ENCODE measurements around the gene MAGI1.

The MAGI1 gene

DNA sequence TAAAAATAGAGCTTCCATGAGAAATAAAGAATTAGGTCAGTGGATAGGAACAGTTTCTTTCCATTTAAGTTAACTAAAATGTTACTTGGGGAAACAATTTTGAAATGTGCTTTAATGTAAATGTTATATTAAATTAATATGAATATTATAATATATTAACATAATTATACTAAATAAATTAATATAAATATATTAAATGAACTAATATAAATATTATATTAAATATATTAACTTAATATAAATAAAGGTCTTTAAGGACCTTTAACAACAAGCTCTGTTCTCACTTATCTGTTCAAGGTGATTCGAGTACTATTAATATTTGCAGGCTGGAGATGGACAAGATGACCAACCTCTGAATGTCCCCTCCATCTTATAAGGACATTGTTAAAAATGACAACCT lies 100.6 kb downstream of the MAGI1 start:
- DNase-seq, result no peak

DNA sequence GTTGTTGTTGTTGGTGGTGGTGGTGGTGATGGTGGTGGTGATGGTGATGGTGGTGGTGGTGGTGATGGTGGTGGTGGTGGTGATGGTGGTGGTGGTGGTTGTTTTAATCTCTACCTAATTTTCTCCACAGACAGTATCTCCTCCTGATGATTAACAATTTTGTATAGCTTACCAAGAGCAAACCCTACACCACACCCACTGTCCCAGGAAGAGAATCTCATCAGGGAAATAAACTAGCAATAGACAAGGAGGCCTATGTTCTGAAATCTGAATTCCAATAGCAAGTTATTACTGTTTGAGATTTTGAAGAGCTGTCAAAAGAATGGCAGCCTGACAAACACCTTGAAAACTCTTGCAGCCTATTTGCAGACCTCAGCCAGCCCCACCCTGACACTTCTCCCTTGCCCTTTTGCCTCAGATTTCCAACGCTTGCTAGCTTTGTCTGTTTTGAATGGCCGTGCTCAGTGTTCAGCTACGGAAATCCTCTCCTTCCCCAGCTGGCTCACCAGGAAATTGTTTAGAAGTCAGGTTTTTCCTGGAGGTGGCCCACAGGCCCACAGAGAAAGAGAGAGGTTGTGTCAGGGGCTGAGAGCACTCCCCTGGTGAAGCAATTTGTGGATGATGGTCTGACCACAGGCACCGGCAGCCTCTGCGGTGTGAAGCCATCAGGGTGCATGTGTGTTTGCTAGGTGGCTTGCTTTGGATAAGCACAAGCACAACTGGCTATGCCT lies 101.6 kb downstream of the MAGI1 start:
- no peak for DNase-seq

DNA sequence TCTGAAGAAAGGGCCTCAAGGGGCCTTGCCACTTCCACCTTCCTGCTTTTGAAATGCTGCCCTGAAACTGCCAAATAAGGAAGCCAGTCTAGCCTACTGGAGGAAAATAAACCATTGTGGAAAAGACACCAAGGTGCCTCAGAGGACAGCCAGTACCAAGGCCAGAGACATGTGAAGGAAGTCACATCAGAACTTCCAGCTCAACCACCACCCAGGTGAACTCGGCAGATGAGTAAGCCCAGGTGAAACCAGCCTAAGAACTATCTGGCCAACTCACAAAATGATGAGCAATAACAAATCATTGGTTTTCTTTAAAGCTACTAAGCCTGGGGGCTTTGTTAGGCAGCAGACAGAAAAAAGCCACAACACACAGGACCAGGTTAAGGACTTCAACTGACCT lies 103.0 kb downstream of the MAGI1 start:
- DNase-seq, result no peak

DNA sequence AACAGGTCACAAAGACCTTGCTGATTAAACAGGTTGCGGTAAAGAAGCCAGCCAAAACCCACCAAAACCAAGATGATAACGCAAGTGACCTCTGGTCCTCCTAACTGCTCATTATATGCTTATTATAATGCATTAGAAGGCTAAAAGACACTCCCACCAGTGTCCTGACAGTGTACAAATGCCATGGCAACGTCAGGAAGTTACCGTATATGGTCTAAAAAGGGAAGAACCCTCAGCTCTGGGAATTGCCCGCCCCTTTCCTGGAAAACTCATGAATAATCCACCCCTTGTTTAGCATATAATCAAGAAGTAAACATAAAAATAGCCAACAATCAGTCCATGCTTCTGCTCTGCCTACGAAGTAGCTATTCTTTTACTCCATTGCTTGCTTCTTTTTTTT lies 108.1 kb downstream of the MAGI1 start:
- DNase-seq, result no peak

DNA sequence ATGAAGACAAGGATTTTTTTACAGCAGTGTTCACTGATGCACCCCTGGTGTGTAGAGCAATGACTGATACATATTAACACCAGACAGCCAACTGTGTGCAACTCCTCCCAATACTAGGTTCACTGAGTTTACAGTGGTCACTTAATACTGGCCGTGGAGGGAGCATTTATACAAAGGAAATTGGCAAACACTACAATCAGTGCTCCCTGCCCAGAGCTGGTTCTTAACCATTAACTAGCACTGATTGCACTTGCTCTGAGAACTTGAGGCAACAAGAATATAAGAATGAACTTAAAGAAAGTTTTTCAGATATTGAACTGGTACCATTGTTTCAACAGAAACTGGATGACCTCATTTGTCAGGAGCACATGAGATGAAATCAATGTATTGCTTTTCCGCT lies 110.6 kb downstream of the MAGI1 start:
- DNase-seq, result no peak

DNA sequence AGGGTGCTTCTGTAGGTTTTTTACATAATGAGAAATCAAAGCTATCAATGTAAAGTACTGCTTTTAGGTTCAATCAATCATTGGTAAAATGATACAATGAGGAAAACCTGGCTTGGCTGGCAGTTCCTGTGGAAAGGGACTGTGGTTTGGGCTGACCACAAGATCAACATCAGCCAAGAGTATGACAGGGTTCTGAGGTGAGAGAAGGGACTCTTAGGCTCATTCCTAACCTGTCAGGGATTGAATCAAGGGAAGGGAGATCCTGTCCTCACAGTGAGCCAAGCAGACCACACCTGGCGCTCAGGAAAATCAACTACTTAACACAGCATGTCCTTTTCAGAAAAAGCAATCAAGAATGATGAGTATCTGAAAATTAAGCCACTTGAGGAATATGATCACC lies 111.1 kb downstream of the MAGI1 start:
- DNase-seq, result no peak

DNA sequence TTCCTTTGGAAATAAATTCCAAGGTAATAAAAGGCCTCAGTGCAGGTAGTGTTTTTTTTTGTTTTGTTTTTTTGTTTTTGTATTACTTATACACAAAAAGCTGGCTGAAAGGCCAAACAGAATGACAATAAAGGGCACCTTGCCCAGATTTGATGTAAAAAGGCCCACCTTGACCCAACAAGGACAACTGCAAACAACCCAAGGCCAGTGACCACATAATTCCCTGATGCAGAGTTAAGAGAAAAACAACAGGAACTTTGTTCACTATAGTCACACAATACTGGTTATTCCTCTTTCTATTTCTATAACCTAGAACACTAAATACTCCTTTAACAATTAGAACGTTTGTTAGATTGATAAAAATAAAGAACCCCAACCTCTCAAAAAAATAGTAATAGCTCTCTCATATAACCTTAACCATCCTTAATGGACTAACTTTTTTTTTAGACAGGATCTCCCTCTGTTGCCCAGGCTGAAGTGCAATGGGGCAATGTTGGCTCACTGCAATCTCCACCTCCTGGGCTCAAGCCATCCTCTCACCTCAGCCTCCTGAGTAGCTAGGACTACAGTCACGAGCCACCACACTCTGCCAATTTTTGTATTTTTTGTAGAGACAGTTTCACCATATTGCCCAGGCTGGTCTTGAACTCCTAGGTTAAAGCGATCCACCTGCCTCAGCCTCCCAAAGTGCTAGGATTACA lies 113.3 kb downstream of the MAGI1 start:
- no peak for DNase-seq

DNA sequence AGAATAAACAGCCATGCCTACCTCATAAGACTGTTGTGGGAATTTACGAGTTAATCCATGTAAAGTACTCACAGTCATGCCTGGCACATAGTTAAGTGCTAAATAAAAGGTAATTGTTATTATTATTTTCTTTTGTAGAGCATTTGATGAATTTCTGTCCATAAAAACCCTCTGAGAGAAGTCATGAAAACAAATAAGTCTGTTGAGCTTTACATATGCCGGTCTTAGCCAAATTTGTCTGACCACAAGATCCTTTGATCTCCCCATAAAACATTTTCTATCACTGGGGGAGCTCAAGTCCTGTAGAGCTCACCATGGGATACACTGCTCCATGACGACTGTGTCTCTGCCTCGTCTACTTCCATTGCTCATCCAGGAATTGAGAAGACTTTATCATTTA lies 114.0 kb downstream of the MAGI1 start:
- peak; percentile 64 for DNase-seq

DNA sequence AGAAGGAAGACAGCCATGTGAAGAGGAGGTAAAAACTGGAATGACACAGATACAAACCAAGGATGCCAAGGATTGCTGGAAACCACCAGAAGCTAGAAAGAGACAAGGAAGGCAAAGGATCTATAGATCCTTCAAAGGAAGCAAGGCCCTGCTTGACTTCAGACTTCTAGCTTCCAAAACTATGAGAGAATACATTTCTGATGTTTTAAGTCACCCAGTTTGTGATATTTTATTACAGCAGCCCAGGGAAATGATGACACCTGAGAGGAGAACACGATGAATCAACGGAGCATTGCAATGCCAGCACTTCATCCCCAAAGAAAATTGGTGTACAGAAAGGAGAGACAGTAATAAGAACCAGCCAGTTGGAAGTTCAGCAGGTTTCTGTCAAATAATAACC lies 116.3 kb downstream of the MAGI1 start:
- DNase-seq, result no peak

DNA sequence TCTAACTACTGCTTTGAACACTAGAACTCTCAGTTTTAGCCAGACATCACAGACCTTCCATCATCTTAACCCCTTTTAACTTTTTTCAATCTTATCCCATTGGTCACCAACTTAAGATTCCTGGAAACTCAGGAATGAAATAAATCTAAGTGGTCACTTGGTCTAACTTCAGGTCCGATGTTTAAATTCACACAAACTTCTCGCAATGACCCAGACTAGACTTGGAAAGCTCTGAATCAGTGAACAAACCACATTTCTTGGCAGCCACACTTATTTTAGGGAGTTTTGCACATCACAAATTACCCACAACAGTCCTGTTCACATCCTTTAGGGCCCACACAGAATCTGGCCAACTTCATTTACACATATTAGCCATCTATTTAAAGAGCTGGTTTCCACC lies 118.9 kb downstream of the MAGI1 start:
- no peak for DNase-seq

DNA sequence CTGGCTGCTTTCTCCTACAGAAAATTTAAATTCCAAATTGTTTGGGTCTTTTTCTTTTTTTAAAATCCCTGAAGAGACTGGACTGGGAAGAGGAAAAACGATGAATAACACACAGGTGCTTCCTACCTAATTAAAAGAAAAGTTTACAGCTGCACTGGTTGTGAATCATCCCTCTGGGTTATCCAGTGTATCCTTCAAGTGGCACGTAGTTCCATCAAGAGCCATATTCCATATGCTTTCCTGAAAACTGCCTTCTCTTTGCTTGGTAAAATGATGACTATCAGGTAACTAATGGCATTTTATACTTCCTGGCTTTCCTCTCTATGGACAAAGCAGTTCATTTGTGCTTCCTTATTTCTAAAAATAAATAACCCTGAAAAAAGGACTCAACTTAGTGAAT lies 123.2 kb downstream of the MAGI1 start:
- no peak for DNase-seq

DNA sequence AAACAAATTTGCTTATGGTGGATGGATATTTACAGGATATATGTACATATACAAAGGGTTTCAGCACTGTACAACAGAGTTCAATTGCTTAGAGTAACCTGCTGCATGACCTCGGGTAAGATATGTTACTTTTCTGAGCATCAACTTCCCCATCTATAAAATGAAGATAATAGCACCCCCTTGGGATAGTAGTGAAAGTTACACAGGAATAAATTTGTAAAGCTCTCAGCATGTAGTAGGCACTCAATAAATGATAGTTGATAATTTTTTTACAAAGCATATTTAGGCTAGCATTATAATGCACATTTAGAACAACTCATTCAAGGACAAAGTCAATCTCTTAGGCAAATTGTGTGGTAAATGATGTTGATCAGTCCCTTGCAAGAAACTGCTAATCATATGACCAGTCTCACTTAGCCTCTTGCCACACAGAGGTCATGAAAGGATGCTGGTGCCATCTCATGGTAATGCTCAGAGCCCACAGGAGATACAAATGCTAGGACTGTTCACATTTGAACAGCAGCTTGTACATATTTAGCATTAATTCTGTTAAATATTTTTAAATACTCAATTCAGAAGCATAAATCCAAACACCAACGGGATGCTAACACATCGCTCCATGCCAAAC lies 123.9 kb downstream of the MAGI1 start:
- no peak for DNase-seq

DNA sequence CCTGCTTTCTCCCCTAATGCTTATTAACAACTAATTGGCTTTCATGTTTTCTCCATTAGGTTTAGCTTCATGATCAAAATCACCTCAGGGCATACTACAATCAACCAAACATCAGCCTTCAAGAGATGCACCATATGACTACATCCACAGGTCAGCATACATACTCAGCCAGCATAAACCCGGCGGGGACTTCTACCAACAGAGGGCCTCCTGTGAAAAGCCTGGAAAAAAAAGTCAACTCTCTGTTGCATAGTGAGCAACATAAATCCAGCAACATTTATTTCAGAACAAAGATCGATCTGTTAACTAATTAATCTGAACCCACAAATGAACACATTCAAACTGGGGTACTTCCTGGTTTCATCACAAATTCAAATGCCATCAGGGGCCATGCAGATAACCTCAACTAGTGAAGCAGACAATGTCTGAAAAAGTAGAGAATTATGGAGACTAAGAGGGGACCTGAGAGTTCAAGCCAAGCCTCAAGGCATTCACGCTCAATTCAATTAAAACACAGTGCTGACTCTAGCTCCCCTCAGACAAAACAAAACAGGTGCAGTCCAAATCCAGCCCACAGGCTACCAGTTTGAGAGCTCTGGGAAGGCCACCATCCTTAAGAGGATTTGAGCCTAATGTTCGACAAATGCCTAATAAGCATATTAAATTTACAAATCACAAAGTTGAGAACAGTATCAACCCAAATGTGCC lies 124.5 kb downstream of the MAGI1 start:
- DNase-seq, result no peak

DNA sequence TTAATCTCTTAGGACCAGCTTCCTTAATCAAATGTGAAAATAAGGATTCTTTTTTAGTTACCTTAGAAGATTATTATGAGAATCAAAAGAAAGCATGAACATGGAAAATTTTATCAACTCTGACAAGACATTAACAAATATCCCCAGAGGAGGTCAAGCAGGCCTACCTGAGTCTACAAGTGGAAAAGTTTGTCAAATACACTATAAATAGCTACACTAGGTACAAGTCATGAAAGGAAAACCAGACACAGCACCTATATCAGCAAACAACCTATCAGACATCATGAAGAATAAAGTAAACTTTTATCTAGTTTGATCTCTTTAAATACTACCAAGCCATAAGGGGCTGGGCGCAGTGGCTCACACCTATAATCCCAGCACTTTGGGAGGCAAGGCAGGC lies 126.1 kb downstream of the MAGI1 start:
- DNase-seq, result no peak

DNA sequence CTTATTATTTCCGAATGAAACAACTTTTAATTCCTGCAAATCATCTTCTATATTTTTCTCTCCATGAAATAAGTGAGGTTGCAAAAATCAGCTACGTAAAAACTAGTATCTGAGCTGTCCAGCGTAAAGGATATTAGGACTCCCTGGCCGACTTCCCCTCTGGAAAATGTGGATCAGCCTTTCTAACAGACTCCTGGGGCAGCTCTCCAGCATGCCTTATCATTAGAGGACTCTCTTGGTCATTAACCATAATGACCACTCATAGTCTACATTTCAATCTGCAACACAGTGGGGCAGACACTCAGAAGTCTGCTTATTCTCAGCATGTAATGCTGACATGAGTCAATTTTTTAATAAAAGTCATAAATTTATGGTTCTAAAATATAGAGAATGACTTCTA lies 130.1 kb downstream of the MAGI1 start:
- DNase-seq, result no peak

DNA sequence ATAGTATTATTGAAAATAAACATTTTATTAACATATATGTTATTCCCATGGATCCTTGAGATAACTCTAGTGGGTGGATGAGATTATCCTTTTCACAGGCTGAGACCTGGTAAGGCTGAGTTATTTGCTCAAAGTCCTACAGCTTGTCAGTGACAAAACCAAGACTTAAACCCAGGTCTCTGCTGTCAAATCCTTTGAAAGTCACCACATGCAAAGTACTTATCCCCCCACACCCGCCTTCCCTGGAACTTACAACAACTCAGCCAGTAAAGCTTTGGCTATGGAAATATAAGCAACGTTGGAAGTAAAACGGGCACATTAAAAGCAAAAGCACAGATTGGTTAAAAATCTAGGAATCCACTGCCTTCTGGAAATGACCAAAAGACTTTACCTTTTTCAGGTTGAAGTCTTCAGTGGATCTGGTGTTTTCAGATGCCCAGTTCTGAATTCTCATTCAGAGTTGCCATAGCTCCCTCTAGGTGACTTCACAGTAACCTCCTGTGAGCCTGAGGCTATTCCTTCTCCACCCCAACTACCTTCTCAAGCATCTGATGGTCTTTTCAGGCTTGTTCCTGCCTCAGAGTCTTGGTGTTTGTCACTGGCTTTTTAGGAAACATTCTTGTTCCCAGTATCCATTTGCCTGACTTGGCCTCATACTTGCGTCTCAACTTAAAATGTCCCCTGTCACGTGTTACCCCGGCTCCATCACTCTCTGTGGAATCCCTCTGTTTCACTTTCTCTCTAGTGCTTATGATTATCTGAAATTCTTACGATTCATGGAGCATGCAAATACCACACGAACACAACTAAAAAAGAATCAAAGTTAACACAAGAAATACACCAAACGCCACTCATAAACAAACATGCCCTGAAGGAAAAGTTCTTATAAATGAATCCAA lies 131.2 kb downstream of the MAGI1 start:
- DNase-seq, result no peak

DNA sequence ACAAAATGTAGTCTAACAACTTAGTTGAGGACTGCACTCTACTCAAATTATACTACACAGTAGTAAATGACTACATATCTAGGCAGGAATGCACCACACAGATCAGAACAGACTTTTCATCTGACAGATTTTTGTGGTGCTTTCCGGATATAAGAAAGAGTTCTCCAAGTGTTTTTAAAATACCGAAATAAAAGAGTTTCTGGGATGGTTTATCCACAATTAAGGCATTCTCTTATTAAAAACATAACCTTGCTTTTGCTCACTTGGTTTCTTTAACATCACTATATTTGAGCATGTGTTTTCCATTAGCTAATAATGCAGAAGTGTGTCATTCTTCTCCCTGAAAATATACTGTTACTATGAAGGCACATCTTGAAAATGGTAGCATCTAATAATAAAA lies 132.9 kb downstream of the MAGI1 start:
- no peak for DNase-seq

DNA sequence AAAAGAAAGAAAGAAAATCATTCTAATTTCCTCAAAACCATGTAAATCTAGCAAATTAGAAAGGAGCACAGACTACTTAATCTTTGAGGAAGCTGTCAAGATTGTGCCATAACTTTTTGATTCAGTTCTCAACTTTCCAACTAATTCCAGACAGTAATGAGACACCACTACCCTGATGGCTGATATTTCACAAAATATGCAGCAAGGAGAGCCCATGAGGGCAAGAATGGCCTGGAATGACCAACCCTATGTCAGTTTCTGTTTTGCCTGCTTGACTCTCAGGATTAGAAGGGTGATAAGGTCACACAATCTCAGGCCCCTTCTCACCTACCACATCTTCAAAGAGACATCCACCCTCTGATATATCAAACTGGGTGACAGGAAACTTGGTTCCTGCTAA lies 134.7 kb downstream of the MAGI1 start:
- no peak for DNase-seq

DNA sequence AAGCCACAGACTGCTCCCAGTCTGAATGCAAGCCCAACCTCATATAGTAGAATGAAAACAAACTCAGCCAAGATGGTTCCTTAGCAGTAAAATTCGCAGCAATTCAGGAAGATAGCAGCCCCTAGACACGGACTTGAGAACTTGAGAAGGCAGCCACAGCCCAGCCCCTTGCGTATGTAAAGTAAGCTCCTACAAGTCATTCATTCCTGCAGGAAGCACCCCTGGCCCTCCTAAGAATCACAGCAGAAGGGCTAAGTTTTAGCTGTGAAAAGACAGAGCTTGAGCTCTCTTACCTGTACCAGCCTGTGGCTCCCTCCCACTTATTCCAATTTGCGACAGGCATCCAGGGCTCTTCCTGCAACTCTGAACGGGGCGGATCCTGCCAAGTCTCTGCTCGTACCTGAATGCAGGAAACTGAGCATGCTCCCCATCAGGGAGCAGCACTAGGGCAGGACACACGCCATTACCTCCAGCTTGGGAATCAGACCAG lies 136.4 kb downstream of the MAGI1 start:
- DNase-seq, result no peak

DNA sequence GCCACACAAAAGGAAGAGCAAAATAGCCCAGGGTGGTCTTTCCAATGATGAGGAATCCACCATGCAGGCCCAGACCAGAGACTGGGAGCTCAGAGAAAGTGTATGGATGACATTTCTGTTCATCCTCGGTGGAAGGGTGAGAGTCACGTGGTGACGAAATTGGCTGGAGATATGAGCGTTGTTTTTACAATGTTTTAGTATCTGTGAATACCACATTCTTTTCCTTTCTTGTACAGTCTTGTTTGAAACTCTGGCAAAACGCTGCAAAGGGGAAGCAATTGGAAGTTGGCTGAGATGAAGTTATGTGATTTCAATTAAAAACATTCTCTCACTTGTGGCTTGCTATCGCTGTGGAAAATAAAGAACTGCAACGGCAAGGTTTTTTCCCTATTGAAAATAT lies 137.5 kb downstream of the MAGI1 start:
- DNase-seq, result no peak

DNA sequence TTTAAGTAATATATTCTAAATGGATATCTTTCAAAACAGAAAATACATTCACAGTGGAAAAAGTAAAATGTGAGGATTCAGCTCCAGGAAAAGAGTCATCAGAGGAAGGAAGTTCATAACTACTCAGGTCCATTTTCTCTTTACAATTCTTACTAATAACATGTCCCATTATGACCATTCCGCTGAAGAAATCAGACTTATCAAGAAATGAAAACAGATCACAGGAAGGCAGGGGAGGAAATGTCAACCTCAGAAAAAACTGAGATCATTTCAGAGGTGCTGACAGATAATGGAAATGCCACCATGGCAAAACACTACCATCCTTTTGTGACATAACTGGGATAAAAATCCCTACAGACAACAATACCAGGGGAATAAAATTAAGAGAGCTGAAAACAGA lies 139.5 kb downstream of the MAGI1 start:
- DNase-seq, result no peak

DNA sequence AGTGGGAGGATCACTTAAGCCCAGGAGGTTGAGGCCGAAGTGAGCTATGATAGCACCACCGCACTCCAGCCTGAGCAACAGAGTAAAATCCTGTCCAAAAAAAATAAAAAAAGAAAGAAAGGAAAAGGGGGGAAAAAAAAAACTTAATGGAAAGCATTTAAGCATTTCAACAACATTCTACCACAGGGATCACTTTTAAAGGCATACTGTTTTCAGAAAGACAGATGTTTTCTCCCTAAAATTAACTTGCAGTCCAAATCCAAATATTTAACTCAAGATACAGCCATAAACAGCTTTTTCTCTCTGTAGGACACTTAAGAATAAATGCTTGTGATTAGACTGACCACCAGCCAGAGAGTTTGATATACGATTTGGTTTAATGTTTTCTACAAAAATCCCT lies 141.0 kb downstream of the MAGI1 start:
- no peak for DNase-seq

DNA sequence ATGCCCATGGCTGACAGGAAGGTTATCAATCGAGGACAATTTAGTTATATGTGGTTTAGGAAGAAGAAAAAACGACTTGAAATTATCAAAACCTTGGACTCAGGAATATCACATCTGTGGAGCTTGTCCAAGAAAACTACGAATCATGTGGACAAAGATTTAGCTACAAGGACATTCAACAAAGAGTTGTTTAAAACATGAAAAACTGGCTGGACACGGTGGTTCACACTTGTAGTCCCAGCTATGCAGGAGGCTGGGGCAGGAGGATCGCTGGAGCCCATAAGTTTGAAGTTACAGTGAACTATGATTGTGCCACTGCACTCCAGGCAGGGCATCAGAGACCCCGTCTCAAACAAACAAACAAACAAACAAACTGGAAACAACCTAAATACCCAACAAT lies 142.4 kb downstream of the MAGI1 start:
- DNase-seq, result no peak

All from NCI-H526 treated with DMSO at 0.1 percent for 48 hours (cell line).